HUES64 (cell line): Measurements from ENCODE around the gene EIPR1.

ENCODE experiments used
- H3K27ac ChIP-seq: 2 replicates; pipeline ENCODE4 v1.7.0; 2013; ENCODE audit warnings: low read depth, low read length, inconsistent platforms
- H3K27me3 ChIP-seq: 2 replicates; pipeline ENCODE4 v1.6.1; 2013; ENCODE audit warnings: mild to moderate bottlenecking, low read length; ENCODE audit not compliant: insufficient read depth
- H3K36me3 ChIP-seq: 2 replicates; pipeline ENCODE4 v1.6.1; 2013; ENCODE audit warnings: mild to moderate bottlenecking, low read length; ENCODE audit not compliant: insufficient read depth
- H3K4me1 ChIP-seq: 2 replicates; pipeline ENCODE4 v1.6.1; 2013; ENCODE audit warnings: mild to moderate bottlenecking, low read length, moderate library complexity; ENCODE audit not compliant: insufficient read depth
- H3K4me3 ChIP-seq: 2 replicates; pipeline ENCODE4 v1.5.1; 2013; ENCODE audit warnings: mild to moderate bottlenecking, low read length, moderate library complexity
- H3K9ac ChIP-seq: 2 replicates; pipeline ENCODE4 v1.6.1; 2013; ENCODE audit warnings: mild to moderate bottlenecking, low read depth, low read length
- H3K9me3 ChIP-seq: 2 replicates; pipeline ENCODE4 v1.6.1; 2013; ENCODE audit warnings: low read depth, low read length; ENCODE audit not compliant: insufficient read depth
- WGBS: fragments of 150-250, 120-280 bp; methylation state at CpG from one replicate; pipeline ENCODE4 v1.1.7; 2013; ENCODE audit warnings: missing lambda C conversion rate; 5-methylcytosine and 5-hydroxymethylcytosine counted together

Gene EIPR1

DNA sequence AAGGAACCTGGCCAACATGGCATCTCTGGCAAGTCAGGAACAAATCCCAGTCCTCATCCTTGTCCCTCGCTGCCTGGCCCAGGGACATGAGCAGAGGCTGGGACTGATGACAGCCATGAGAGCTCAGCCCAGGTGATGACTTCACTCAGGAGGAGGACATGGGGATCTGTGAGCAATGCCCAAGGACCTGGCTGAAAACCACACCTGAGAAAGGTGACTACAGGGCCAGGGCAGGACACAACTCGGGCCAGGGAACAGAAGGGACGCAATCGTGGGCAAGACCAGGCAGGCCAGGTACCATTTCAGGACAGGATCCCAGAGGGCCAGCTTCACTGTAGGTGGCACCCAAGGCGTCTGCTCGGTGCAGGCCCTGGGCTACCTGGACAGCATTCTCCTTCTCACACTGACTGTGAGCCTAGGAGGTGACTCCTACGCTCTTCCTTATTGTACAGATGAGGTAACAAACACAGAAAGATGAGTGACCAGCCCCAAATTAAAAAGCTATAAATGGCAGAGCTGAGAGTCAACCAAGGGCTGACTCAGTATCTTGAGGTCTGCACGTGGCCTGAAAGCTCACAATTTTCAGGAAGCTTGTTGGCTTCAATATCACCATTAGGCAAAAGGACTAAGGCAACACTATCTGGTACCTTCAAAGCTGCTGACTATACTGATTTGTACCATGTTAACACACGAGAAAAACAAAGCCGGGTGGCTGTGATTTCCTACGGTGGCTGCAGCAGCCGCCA, 141.1 kb downstream of the EIPR1 start:
- H3K4me3 ChIP-seq, result no peak overlapping the region
- 94% methylated on average over 12 of the region's 12 CpGs for WGBS
- no peaks in the 10 kb centered on the region for H3K27me3 ChIP-seq
- H3K9me3 ChIP-seq, result no peaks in the 10 kb centered on the region
- no peaks in the 10 kb centered on the region for H3K4me1 ChIP-seq
- no peaks in the 10 kb centered on the region for H3K36me3 ChIP-seq
- H3K27ac ChIP-seq, result no peak overlapping the region
- H3K9ac ChIP-seq, result no peak overlapping the region

DNA sequence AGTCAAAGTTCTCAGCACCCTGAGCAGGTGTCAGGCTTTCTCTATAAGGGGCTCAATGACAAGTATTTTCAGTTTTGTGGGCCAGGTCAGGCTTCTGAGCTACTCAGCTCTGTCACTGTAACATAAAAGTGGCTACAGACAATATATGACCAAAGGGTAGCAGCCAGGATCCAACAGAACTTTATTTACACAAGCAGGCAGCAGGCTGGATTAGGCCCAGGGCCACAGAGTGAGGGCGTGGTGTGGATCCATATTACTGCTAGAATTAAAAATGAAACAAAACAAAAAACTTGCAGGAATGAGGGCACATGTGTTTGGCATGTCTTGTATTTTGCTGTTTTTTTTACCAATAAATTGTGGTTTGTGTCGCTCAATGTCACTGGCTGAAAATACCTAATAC, 143.7 kb downstream of the EIPR1 start:
- WGBS, result 98% methylated on average over 2 of the region's 2 CpGs
- H3K4me3 ChIP-seq, result no peak overlapping the region
- H3K27ac ChIP-seq, result no peak overlapping the region
- no peaks in the 10 kb centered on the region for H3K36me3 ChIP-seq
- no peak overlapping the region for H3K9ac ChIP-seq
- no peaks in the 10 kb centered on the region for H3K4me1 ChIP-seq
- H3K9me3 ChIP-seq, result peaks cover 18% of the 10 kb centered on the region
- H3K27me3 ChIP-seq, result no peaks in the 10 kb centered on the region

DNA sequence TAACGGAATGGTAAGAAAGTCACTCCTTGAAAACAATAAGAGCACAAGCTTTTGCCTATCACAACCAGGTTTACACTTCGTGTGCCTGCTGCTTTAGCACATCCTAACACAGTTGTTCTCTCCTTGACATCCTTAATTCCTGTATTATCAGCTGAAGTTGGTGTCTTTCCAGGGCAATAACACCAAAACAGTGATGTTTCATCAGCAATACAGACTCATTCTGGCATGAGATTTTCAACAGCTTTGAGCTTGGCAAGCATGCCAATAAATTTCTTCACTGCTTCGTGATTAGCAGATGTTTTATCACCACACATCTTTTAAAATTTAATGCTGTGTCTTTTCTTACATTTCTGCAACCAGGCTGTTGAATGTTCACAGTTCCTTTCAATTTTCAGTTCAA, 148.4 kb downstream of the EIPR1 start:
- no peaks in the 10 kb centered on the region for H3K27me3 ChIP-seq
- no peak overlapping the region for H3K27ac ChIP-seq
- WGBS, result 91% methylated on average over 3 of the region's 3 CpGs
- H3K36me3 ChIP-seq, result no peaks in the 10 kb centered on the region
- peaks cover 18% of the 10 kb centered on the region for H3K9me3 ChIP-seq
- H3K9ac ChIP-seq, result no peak overlapping the region
- no peaks in the 10 kb centered on the region for H3K4me1 ChIP-seq
- no peak overlapping the region for H3K4me3 ChIP-seq

DNA sequence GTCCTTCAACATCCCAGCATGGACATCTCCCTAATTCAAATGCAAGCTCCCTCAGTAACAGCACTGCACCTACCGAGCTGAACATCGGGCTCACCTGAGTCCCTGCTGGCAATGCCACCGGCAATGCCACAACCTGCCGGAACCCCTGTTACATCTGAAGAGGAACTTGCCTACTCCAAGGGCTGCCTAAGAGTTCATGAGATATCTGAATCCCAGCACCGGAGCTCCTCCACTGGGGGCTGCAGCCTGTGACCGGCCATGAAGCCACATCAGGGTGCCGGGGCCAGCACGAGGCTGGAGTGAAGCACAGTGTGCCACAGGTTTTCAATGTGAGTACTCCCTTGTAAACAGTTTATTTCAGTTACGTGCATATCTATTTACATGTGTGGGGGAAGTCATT, 152.9 kb downstream of the EIPR1 start:
- H3K27ac ChIP-seq, result no peak overlapping the region

DNA sequence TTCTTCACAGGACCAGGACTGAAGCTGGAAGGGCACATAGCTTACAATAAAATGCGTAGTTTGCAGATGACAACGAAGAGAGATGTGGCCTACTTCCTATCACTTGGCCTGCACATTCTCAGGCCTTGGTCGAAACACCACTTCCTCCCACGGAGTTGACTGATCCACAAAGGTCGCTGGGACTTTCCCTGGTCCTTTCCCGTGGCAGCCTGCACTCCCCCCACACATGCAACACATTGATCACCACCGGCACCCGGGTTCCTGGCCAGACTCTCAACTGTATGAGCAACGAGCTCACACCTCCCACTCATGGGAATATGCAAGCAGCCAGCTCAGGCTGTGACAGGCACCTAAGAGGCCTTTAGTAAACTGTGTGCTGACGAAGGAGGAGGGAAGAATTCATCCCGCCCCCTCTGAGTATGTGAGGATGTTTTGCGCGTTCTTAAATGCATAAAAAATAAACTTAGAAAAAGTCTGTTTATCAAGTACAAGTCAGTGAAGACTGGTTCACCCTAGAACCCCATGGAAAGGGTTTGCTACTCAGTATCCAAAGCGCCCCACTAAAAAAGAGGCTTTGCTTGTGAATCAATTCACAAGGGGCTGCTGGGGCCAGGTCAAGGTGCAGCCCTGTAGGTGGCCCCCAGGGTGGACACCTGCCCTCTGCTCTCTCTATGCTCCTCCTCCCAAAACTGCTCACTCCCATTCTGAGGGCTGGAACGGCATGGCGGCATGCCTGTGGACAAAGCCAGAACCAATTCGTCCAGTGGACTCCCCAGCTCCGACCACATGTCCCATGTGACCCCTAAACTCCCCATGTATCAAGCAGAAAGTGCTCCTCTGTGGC, 154.3 kb downstream of the EIPR1 start:
- H3K36me3 ChIP-seq, result no peaks in the 10 kb centered on the region

More for the DNA sequence above, 152.9 kb downstream of the EIPR1 start:
- Histone ChIP-seq H3K9ac (no peak overlapping the region), H3K4me3 (no peak overlapping the region), H3K4me1 (no peaks in the 10 kb centered on the region), H3K9me3 (peaks cover 17% of the 10 kb centered on the region), H3K36me3 (no peaks in the 10 kb centered on the region), H3K27me3 (no peaks in the 10 kb centered on the region)
- WGBS, result 85% methylated on average over 8 of the region's 9 CpGs

DNA sequence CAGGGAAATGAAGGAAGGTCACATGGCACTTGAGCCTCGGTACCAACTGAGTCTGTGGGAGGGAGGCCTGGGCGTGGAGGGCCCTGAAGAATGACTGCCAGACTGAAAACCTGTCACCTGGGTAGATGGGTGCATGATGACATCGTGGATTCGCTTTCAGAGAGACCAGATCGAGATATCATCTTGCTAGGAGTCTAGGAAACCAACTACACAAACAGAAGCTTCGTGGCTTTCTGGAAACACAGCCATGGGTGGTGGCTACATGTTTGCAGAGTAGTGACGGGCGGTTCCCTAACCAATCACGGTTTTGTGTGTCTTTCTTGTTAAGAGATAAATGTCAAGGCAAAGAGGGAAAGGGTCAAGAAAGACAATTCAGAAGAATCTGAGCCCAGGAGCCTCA, 155.0 kb downstream of the EIPR1 start:
- Histone ChIP-seq H3K36me3 (no peaks in the 10 kb centered on the region), H3K27ac (no peak overlapping the region), H3K27me3 (no peaks in the 10 kb centered on the region), H3K9me3 (peaks cover 12% of the 10 kb centered on the region), H3K4me3 (no peak overlapping the region), H3K9ac (no peak overlapping the region), H3K4me1 (no peaks in the 10 kb centered on the region)
- 92% methylated on average over 9 of the region's 9 CpGs for WGBS

More for the DNA sequence above, 154.3 kb downstream of the EIPR1 start:
- Histone ChIP-seq H3K4me3 (no peak overlapping the region), H3K9me3 (peaks cover 12% of the 10 kb centered on the region), H3K27ac (no peak overlapping the region), H3K4me1 (no peaks in the 10 kb centered on the region), H3K27me3 (no peaks in the 10 kb centered on the region), H3K9ac (no peak overlapping the region)
- WGBS, result 93% methylated on average over 18 of the region's 18 CpGs

DNA sequence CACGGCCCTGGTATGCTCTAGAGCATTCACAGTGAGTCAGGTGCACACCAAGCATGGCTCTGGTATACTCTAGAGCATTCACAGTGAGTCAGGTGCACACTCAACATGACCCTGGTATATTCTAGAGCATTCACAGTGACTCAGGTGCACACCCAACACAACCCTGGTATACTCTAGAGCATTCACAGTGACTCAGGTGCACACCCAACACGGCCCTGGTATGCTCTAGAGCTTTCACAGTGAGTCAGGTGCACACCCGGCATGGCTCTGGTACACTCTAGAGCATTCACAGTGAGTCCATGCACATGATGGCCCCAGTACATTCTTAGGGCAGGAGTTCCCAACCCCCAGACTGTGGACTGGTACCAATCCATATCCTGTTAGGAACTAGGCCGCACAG, 158.1 kb downstream of the EIPR1 start:
- no peaks in the 10 kb centered on the region for H3K4me1 ChIP-seq
- no peaks in the 10 kb centered on the region for H3K36me3 ChIP-seq
- no peak overlapping the region for H3K4me3 ChIP-seq
- no peaks in the 10 kb centered on the region for H3K27me3 ChIP-seq
- H3K9ac ChIP-seq, result no peak overlapping the region
- H3K27ac ChIP-seq, result no peak overlapping the region
- peaks cover 12% of the 10 kb centered on the region for H3K9me3 ChIP-seq
- WGBS, result 90% methylated on average over 4 of the region's 4 CpGs

DNA sequence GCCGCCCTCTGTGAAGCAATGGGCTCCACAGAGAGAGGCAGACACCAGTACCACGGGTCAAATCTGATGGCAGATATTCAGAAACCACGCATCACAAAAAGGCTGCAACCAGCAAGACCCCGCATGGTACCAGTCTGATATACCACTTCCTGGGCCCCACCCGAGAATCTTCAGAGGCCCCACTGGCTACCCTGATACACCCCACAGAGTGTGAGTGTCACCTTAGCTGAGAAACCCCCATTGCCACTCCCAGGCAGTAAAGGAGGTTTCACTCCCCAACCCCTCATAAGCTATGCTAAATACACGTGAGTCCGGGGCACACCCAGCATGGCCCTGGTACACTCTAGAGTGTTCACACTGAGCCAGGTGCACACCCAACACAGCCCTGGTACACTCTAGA, 160.0 kb downstream of the EIPR1 start:
- H3K27me3 ChIP-seq, result no peaks in the 10 kb centered on the region
- H3K27ac ChIP-seq, result no peak overlapping the region
- peaks cover 12% of the 10 kb centered on the region for H3K9me3 ChIP-seq
- WGBS, result 81% methylated on average over 7 of the region's 7 CpGs
- no peak overlapping the region for H3K9ac ChIP-seq
- no peaks in the 10 kb centered on the region for H3K36me3 ChIP-seq
- H3K4me1 ChIP-seq, result no peaks in the 10 kb centered on the region
- H3K4me3 ChIP-seq, result no peak overlapping the region

DNA sequence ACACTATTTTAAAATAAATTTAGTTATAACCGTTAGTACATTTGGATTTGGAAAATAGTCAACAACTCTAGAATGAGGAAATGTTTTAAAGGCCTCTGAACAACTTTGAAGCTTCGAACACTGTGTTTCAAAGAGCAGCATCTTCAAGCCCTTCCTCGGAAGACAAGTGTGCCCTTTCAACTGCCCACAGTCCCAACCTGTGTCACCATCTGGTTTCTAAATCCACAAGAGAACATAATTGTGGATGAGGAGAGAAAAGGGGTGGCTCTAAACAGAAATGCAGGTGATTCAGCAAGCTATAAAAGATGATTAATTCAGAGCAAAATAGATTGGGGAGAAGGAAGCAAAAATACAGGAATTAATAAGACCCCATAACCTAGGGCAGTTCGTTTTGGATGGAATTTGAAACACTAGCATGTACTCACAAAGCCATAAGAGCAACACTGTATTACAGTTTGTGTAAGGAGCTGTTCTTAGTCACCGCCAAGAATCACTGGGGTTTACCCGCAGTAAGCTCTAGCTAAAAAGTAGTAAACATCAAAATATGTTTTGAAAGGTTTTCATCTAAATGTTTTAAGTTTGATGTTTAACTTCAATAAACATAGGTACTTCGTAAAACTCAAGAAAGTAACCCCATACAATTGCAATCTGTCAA, 160.7 kb downstream of the EIPR1 start:
- WGBS, result 96% methylated on average over 5 of the region's 7 CpGs
- Histone ChIP-seq H3K9me3 (peaks cover 12% of the 10 kb centered on the region), H3K9ac (no peak overlapping the region), H3K36me3 (no peaks in the 10 kb centered on the region), H3K4me3 (no peak overlapping the region), H3K27ac (no peak overlapping the region), H3K27me3 (no peaks in the 10 kb centered on the region), H3K4me1 (no peaks in the 10 kb centered on the region)

DNA sequence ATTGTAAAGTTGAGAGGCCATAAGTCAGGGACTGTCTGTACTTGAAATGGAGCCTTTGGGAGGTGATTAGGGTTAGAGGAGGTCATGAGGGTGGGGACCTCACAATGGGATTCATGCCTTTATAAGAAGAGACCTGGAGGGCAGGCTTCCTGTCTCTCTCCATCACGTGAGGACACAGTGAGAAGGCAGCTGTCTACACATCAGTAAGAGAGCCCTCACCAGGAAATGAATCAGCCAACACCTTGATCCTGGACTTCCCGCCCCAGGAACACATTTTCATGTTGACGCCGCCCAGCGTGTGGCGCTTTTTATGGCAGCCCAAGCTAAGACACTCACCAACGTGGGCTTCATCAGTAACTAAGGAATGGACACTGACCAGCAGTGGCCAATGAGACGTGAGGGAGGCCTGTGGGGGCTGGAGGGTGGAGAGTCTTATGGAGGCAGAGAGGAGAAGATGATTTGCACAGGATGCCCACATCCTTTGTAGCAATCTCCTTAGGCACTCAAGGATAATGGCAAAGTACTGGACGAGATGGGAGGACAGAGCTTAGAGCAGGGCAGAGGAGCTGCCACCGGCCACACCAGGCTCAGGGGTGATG, 162.7 kb downstream of the EIPR1 start:
- no peak overlapping the region for H3K27ac ChIP-seq
- peaks cover 3% of the 10 kb centered on the region for H3K9me3 ChIP-seq
- H3K27me3 ChIP-seq, result no peaks in the 10 kb centered on the region
- no peak overlapping the region for H3K4me3 ChIP-seq
- no peak overlapping the region for H3K9ac ChIP-seq
- H3K4me1 ChIP-seq, result no peaks in the 10 kb centered on the region
- WGBS, result 77% methylated on average over 10 of the region's 10 CpGs
- no peaks in the 10 kb centered on the region for H3K36me3 ChIP-seq

DNA sequence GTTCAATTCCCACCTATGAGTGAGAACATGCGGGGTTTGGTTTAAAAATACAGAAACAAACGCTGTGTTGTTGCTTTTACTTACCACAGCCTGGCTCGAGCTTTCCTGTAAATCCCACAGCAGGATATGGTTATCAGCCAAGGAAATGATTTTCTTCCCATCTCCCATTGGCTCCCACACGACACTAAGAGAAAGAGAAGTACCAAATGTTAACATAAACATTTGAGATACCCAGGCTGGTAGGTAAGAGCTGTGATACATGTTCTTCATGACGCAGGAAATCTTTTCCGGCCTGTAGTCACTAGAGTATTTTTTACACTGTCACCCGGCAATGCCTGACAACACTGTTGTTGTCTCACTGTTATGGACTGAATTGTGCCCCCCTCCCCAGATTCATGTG, 163.6 kb downstream of the EIPR1 start:
- 96% methylated on average over 7 of the region's 7 CpGs for WGBS
- H3K9ac ChIP-seq, result no peak overlapping the region
- no peaks in the 10 kb centered on the region for H3K4me1 ChIP-seq

More for the DNA sequence above, 163.6 kb downstream of the EIPR1 start:
- Histone ChIP-seq H3K27me3 (no peaks in the 10 kb centered on the region), H3K4me3 (no peak overlapping the region), H3K9me3 (no peaks in the 10 kb centered on the region), H3K27ac (no peak overlapping the region), H3K36me3 (no peaks in the 10 kb centered on the region)
